Loucy (cell line): ENCODE measurements around the gene CTNS.

Experiments
- H2AFZ ChIP-seq: fragments of 200-600 bp; sonication (generic); 2 replicates; pipeline ENCODE4 v1.6.0; 2016; ENCODE audit warnings: antibody characterized with exemption, mild to moderate bottlenecking, low read length, moderate library complexity
- H3F3A ChIP-seq: fragments of 200-600 bp; 2 replicates; pipeline ENCODE4 v1.6.0; 2016; ENCODE audit warnings: antibody characterized with exemption, low read depth, mild to moderate bottlenecking
- H3K27me3 ChIP-seq: fragments of 200-600 bp; sonication (generic); 2 replicates; pipeline ENCODE4 v1.6.1; 2014; ENCODE audit warnings: low read length, mild to moderate bottlenecking; ENCODE audit not compliant: insufficient read depth, poor library complexity, severe bottlenecking
- H3K36me3 ChIP-seq: fragments of 200-600 bp; sonication (generic); 2 replicates; pipeline ENCODE4 v1.6.1; 2016; ENCODE audit warnings: low read length; ENCODE audit not compliant: insufficient read depth
- H3K4me1 ChIP-seq: fragments of 200-600 bp; sonication (generic); 2 replicates; pipeline ENCODE4 v1.5.1; 2014; ENCODE audit warnings: low read length, mild to moderate bottlenecking; ENCODE audit not compliant: insufficient read depth, poor library complexity, severe bottlenecking
- H3K4me2 ChIP-seq: fragments of 200-600 bp; sonication (generic); 2 replicates; pipeline ENCODE4 v1.6.0; 2014; ENCODE audit warnings: antibody characterized with exemption, low read length, low read depth, mild to moderate bottlenecking; ENCODE audit not compliant: poor library complexity, severe bottlenecking
- H3K4me3 ChIP-seq: fragments of 200-600 bp; sonication (generic); 2 replicates; pipeline ENCODE4 v1.5.1; 2014; ENCODE audit warnings: low read length, mild to moderate bottlenecking, mixed read lengths; ENCODE audit not compliant: poor library complexity, severe bottlenecking
- H3K79me2 ChIP-seq: fragments of 200-600 bp; sonication (generic); 2 replicates; pipeline ENCODE4 v1.6.1; 2014; ENCODE audit warnings: low read length; ENCODE audit not compliant: insufficient read depth
- H3K9ac ChIP-seq: fragments of 200-600 bp; sonication (generic); 2 replicates; pipeline ENCODE4 v1.6.0; 2014; ENCODE audit warnings: mild to moderate bottlenecking, low read depth, low read length, moderate library complexity; ENCODE audit not compliant: poor library complexity, severe bottlenecking
- H3K9me2 ChIP-seq: fragments of 200-600 bp; sonication (generic); replicated peaks from 2 replicates; pipeline ENCODE4 v1.6.1; 2016; ENCODE audit warnings: low read depth, low read length, mixed read lengths
- H3K9me3 ChIP-seq: fragments of 200-600 bp; sonication (generic); 2 replicates; pipeline ENCODE4 v1.6.1; 2014; ENCODE audit warnings: mild to moderate bottlenecking, antibody characterized with exemption, low read length, low read depth; ENCODE audit not compliant: insufficient read depth
- H4K20me1 ChIP-seq: fragments of 200-600 bp; sonication (generic); 2 replicates; pipeline ENCODE4 v1.6.0; 2014; ENCODE audit warnings: antibody characterized with exemption, low read length, mild to moderate bottlenecking; ENCODE audit not compliant: insufficient read depth, poor library complexity, severe bottlenecking
- EZH2phosphoT487 ChIP-seq: fragments of 200-600 bp; IDR thresholded peaks from 2 replicates; pipeline ENCODE4 v1.6.1; 2018; ENCODE audit warnings: antibody characterized with exemption, mild to moderate bottlenecking, moderate library complexity, borderline replicate concordance
- TF ChIP-seq, protein P1 (sequence below): fragments of 200-600 bp; sonication (generic); conservative IDR thresholded peaks from 2 replicates; pipeline ENCODE4 v1.5.1; 2014; ENCODE audit warnings: mild to moderate bottlenecking, antibody characterized with exemption, low read length

Gene CTNS

DNA sequence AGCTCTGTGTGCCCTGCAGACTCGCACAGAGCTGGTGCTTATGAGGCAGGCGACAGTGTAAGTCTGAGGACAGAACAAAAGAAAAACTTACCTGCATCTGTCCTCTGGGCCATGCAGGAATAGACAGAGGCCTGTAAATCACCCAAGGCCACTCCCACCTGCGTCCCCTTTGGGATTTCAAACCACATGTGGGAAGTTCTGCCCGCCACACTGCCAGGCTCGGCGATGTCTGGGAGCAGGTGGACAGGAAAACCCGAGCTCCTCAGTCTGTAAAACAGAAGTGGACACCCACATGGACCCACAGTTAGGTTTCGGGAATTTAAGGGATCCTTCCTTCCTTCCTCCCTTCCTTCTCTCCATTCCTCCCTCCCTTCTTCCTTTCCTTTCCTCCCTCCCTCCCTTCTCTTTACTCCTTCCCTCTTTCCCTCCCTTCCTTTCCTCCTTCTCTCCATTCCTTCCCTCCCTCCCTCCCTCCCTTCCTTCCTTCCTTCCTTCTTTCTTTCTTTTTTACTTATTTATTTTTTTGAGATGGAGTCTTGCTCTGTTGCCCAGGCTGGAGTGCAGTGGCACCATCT is 15.3 kb upstream of the CTNS start:
- H3K4me1 ChIP-seq, result no peaks in the 10 kb centered on the region
- H2AFZ ChIP-seq, result no peak overlapping the region
- H3K4me3 ChIP-seq, result no peak overlapping the region
- no peaks in the 10 kb centered on the region for H3F3A ChIP-seq
- H3K36me3 ChIP-seq, result peaks cover 52% of the 10 kb centered on the region; the same call in 1 of the 2 replicates
- H3K9me2 ChIP-seq, result no peaks in the 10 kb centered on the region
- no peak for TF ChIP-seq EZH2phosphoT487
- TF ChIP-seq, protein P1, sequence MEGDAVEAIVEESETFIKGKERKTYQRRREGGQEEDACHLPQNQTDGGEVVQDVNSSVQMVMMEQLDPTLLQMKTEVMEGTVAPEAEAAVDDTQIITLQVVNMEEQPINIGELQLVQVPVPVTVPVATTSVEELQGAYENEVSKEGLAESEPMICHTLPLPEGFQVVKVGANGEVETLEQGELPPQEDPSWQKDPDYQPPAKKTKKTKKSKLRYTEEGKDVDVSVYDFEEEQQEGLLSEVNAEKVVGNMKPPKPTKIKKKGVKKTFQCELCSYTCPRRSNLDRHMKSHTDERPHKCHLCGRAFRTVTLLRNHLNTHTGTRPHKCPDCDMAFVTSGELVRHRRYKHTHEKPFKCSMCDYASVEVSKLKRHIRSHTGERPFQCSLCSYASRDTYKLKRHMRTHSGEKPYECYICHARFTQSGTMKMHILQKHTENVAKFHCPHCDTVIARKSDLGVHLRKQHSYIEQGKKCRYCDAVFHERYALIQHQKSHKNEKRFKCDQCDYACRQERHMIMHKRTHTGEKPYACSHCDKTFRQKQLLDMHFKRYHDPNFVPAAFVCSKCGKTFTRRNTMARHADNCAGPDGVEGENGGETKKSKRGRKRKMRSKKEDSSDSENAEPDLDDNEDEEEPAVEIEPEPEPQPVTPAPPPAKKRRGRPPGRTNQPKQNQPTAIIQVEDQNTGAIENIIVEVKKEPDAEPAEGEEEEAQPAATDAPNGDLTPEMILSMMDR, result no peak
- no peaks in the 10 kb centered on the region for H3K79me2 ChIP-seq
- H3K9me3 ChIP-seq, result no peaks in the 10 kb centered on the region
- no peak overlapping the region for H3K4me2 ChIP-seq
- no peaks in the 10 kb centered on the region for H4K20me1 ChIP-seq
- H3K27me3 ChIP-seq, result no peaks in the 10 kb centered on the region
- H3K9ac ChIP-seq, result no peak overlapping the region

DNA sequence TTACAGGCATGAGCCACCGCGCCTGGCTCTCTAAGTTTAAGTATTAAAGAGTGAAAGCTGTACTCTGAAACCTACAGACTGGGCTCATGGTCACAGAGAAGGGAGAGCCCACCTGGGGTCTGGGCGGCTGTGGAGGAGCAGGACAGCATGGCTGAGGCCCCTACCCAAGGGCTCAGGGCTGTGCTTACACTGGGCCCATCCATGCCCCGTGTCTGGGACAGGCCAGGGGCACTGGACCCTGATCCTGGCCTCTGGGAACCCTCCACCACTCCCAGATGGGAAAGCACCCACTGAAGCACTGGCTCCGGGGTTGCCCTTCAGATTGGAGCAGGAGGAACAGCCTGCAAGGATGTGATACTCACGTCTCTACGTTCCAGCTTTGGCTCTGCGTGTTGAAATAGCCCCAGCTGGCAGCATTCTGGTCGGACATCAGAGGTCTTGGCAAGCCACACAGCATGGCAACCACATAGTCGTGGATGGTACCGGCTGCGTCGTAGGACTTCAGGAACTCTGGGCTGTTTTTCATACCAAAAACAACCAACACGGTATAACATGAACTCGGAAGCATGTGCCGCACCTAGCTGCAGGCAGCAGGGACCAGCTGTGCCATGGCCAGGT is 13.5 kb upstream of the CTNS start:
- Histone ChIP-seq H3K27me3 (no peaks in the 10 kb centered on the region), H3K4me3 (no peak overlapping the region), H3K9me3 (no peaks in the 10 kb centered on the region), H3K4me2 (no peak overlapping the region), H3K79me2 (no peaks in the 10 kb centered on the region), H3K9ac (no peak overlapping the region), H2AFZ (no peak overlapping the region), H3K9me2 (no peaks in the 10 kb centered on the region), H3K36me3 (peaks cover 42% of the 10 kb centered on the region; the same call in 1 of the 2 replicates), H3F3A (no peaks in the 10 kb centered on the region), H3K4me1 (no peaks in the 10 kb centered on the region), H4K20me1 (no peaks in the 10 kb centered on the region)
- no peak for TF ChIP-seq EZH2phosphoT487
- TF ChIP-seq, protein P1, result no peak

DNA sequence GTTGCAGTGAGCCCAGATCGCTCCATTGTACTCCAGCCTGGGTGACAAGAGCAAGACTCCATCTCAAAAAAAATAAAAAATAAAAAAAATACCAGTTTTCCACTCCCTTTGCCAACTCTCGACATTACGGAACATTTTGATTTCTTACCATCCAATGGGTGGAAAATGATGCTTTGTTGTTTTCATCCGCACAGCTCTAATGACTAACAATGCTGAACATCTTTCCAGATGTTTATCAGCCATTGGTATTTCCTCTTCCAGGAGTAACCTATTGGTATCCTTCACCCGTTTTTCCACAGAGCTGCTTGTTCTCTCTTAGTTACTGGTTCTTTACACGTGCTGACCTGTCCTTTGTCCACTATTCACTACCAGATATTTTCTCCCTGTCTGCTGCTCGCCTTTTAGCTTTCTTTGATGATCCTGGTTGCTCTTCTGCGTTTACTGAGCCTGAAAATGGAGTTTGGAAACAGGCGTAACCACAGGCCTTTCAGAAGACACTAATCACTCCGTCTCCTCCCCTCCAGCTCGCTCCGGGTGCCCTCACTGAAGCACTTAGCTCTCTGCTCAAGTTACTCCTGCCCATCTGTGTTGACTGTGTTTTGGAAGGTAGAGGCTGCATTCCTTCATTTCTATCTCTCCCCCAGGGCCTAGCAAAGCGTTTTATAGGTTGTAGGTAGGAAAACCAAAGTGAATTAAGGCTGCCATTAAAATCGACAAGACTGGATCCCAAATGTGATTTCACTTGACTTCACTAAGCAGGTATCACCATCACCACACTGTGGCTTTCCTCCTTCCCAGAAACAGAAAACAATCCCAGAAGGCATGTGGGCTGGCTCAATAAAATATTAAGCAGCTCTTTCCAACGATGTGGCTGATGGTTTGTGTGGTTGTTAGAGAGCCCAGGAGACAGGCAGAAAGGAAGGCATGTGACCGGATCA is 9.5 kb upstream of the CTNS start:
- Histone ChIP-seq H3K27me3 (no peaks in the 10 kb centered on the region), H3K4me3 (no peak overlapping the region), H3K4me1 (no peaks in the 10 kb centered on the region), H3K9me2 (no peaks in the 10 kb centered on the region), H4K20me1 (peaks cover under 1% of the 10 kb centered on the region), H3K4me2 (no peak overlapping the region), H2AFZ (no peak overlapping the region), H3K9ac (no peak overlapping the region), H3K79me2 (no peaks in the 10 kb centered on the region), H3K9me3 (no peaks in the 10 kb centered on the region), H3K36me3 (peaks cover 24% of the 10 kb centered on the region; the same call in 1 of the 2 replicates), H3F3A (no peaks in the 10 kb centered on the region)
- TF ChIP-seq, protein P1, result no peak
- TF ChIP-seq EZH2phosphoT487, result no peak
